Left lung (tissue), 8 donors: ENCODE measurements around the gene MYADML2. TPM values are rescaled to one million over a fixed set of nuclear protein-coding genes. Genes with fewer than 3 reads are reported as not detected.

Experiments
- polyA plus RNA-seq, 6 donors: library from polyadenylated mRNA; unstranded; fragments of 120-200 nt; gene quantifications; one replicate each; pipeline ENCODE4 v1.2.1, GENCODE V29; 2013; ENCODE audit not compliant: insufficient read length in 6 of 6
- total RNA-seq, 2 donors: library from RNA; stranded (reverse); fragmentation: NEBNext Ultra II Directional; extraction: Animal tissue kit (Norgen Biotek cat#: 25700); gene quantifications; one replicate each; pipeline ENCODE4 v1.2.1, GENCODE V29; 2021
- donor health status: DM: no; HTN: yes; CAD: no.
- donor health status: DM: no; HTN: no; CAD: no.

MYADML2 gene
- total and polyA plus RNA-seq, 8 donors = 0.08 to 0.20 (median 0.09) TPM; not detected in 3

Other genes with a start within 250 kb of the MYADML2 start
- gene MRPL12, start 243.9 kb downstream of the MYADML2 start, total RNA-seq = 10 to 100 TPM; 45.0 to 72.2 TPM
- gene MRPL12, start 243.9 kb downstream of the MYADML2 start, polyA plus RNA-seq = 10 to 100 TPM; 27.2 to 40.1 (median 31.6) TPM
- 10 to 100 TPM; 11.1 to 20.2 TPM for gene SLC25A10, start 234.9 kb downstream of the MYADML2 start, total RNA-seq
- gene SLC25A10, start 234.9 kb downstream of the MYADML2 start, polyA plus RNA-seq = 10 to 100 TPM in 3 of 6 donors, 1 to 10 TPM in 3; 7.6 to 12.2 (median 9.8) TPM
- gene GCGR, start 143.1 kb downstream of the MYADML2 start, total RNA-seq = under 1 TPM in 1 of 2 donors, not detected in 1; 0.13 TPM
- gene GCGR, start 143.1 kb downstream of the MYADML2 start, polyA plus RNA-seq = under 1 TPM in 4 of 6 donors, not detected in 2; 0.14 to 0.37 (median 0.29) TPM
- 10 to 100 TPM; 61.7 to 74.0 TPM for gene MCRIP1, start 113.9 kb downstream of the MYADML2 start, total RNA-seq
- 10 to 100 TPM; 67.6 to 97.6 (median 89.2) TPM for gene MCRIP1, start 113.9 kb downstream of the MYADML2 start, polyA plus RNA-seq
- gene PPP1R27, start 112.2 kb downstream of the MYADML2 start, total RNA-seq = not detected
- gene PPP1R27, start 112.2 kb downstream of the MYADML2 start, polyA plus RNA-seq = under 1 TPM in 2 of 6 donors, not detected in 4; 0.11 to 0.28 TPM
- 100 to 1,000 TPM; 851 to 935 TPM for gene P4HB, start 86.7 kb downstream of the MYADML2 start, total RNA-seq
- 100 to 1,000 TPM; 485 to 650 (median 511) TPM for gene P4HB, start 86.7 kb downstream of the MYADML2 start, polyA plus RNA-seq
- gene ARHGDIA, start 75.9 kb downstream of the MYADML2 start, total RNA-seq = 100 to 1,000 TPM; 339 to 481 TPM
- 100 to 1,000 TPM; 139 to 266 (median 174) TPM for gene ARHGDIA, start 75.9 kb downstream of the MYADML2 start, polyA plus RNA-seq
- 10 to 100 TPM; 42.7 to 69.7 TPM for gene ALYREF, start 55.6 kb downstream of the MYADML2 start, total RNA-seq
- gene ALYREF, start 55.6 kb downstream of the MYADML2 start, polyA plus RNA-seq = 10 to 100 TPM; 60.4 to 85.9 (median 68.0) TPM
- gene ANAPC11, start 55.5 kb downstream of the MYADML2 start, total RNA-seq = 100 to 1,000 TPM; 121 to 124 TPM
- 100 to 1,000 TPM in 1 of 6 donors, 10 to 100 TPM in 5; 64.2 to 100 (median 82.8) TPM for gene ANAPC11, start 55.5 kb downstream of the MYADML2 start, polyA plus RNA-seq
- gene NPB, start 45.0 kb downstream of the MYADML2 start, total RNA-seq = under 1 TPM; 0.26 to 0.60 TPM
- 1 to 10 TPM in 5 of 6 donors, under 1 TPM in 1; 0.90 to 2.1 (median 1.4) TPM for gene NPB, start 45.0 kb downstream of the MYADML2 start, polyA plus RNA-seq
- 10 to 100 TPM; 38.0 to 57.7 TPM for gene PCYT2, start 35.8 kb downstream of the MYADML2 start, total RNA-seq
- gene PCYT2, start 35.8 kb downstream of the MYADML2 start, polyA plus RNA-seq = 10 to 100 TPM; 12.7 to 24.1 (median 17.3) TPM
- gene SIRT7, start 29.1 kb downstream of the MYADML2 start, total RNA-seq = 10 to 100 TPM; 23.9 to 37.9 TPM
- gene SIRT7, start 29.1 kb downstream of the MYADML2 start, polyA plus RNA-seq = 10 to 100 TPM; 11.6 to 17.3 (median 12.6) TPM
- gene MAFG, start 19.5 kb downstream of the MYADML2 start, total RNA-seq = 10 to 100 TPM; 25.3 to 39.8 TPM
- gene MAFG, start 19.5 kb downstream of the MYADML2 start, polyA plus RNA-seq = 10 to 100 TPM in 4 of 6 donors, 1 to 10 TPM in 2; 8.1 to 14.6 (median 10.7) TPM
- 10 to 100 TPM; 74.0 to 83.0 TPM for gene PYCR1, start 9.9 kb downstream of the MYADML2 start, total RNA-seq
- gene PYCR1, start 9.9 kb downstream of the MYADML2 start, polyA plus RNA-seq = 10 to 100 TPM; 34.9 to 71.6 (median 38.0) TPM
- gene NOTUM, start 14.0 kb upstream of the MYADML2 start, total RNA-seq = 1 to 10 TPM in 1 of 2 donors, under 1 TPM in 1; 0.79 to 1.0 TPM
- gene NOTUM, start 14.0 kb upstream of the MYADML2 start, polyA plus RNA-seq = 10 to 100 TPM; 40.3 to 71.4 (median 67.0) TPM
- 10 to 100 TPM; 35.1 to 40.2 TPM for gene ASPSCR1, start 30.4 kb upstream of the MYADML2 start, total RNA-seq
- 10 to 100 TPM; 36.0 to 64.3 (median 48.6) TPM for gene ASPSCR1, start 30.4 kb upstream of the MYADML2 start, polyA plus RNA-seq
- gene CENPX, start 75.6 kb upstream of the MYADML2 start, total RNA-seq = 10 to 100 TPM; 42.9 to 77.7 TPM
- 10 to 100 TPM; 44.1 to 61.8 (median 49.8) TPM for gene CENPX, start 75.6 kb upstream of the MYADML2 start, polyA plus RNA-seq
- gene LRRC45, start 76.1 kb upstream of the MYADML2 start, total RNA-seq = 10 to 100 TPM; 16.9 to 20.7 TPM
- gene LRRC45, start 76.1 kb upstream of the MYADML2 start, polyA plus RNA-seq = 10 to 100 TPM; 12.0 to 23.2 (median 17.6) TPM
- 10 to 100 TPM in 1 of 2 donors, 1 to 10 TPM in 1; 4.2 to 11.5 TPM for gene RAC3, start 84.4 kb upstream of the MYADML2 start, total RNA-seq
- 10 to 100 TPM; 11.1 to 23.4 (median 15.4) TPM for gene RAC3, start 84.4 kb upstream of the MYADML2 start, polyA plus RNA-seq
- 100 to 1,000 TPM; 113 to 152 TPM for gene DCXR, start 90.5 kb upstream of the MYADML2 start, total RNA-seq
- gene DCXR, start 90.5 kb upstream of the MYADML2 start, polyA plus RNA-seq = 10 to 100 TPM; 56.0 to 81.5 (median 69.3) TPM
- gene RFNG, start 104.6 kb upstream of the MYADML2 start, total RNA-seq = 10 to 100 TPM; 29.3 to 44.9 TPM
- 10 to 100 TPM; 35.2 to 52.7 (median 46.7) TPM for gene RFNG, start 104.6 kb upstream of the MYADML2 start, polyA plus RNA-seq
- 100 to 1,000 TPM in 1 of 2 donors, 10 to 100 TPM in 1; 75.3 to 101 TPM for gene GPS1, start 104.7 kb upstream of the MYADML2 start, total RNA-seq
- gene GPS1, start 104.7 kb upstream of the MYADML2 start, polyA plus RNA-seq = 10 to 100 TPM; 69.2 to 90.8 (median 78.8) TPM
- gene DUS1L, start 118.6 kb upstream of the MYADML2 start, total RNA-seq = 100 to 1,000 TPM; 102 to 103 TPM
- 10 to 100 TPM; 55.7 to 95.8 (median 69.4) TPM for gene DUS1L, start 118.6 kb upstream of the MYADML2 start, polyA plus RNA-seq
- 100 to 1,000 TPM; 288 to 550 TPM for gene FASN, start 151.0 kb upstream of the MYADML2 start, total RNA-seq
- 10 to 100 TPM; 18.0 to 63.8 (median 36.0) TPM for gene FASN, start 151.0 kb upstream of the MYADML2 start, polyA plus RNA-seq